HCT116 (cell line): Measurements from ENCODE around the gene USP33. TPM values are rescaled to one million over a fixed set of nuclear protein-coding genes. Genes with fewer than 3 reads are reported as not detected.
A peak's percentile ranks its signal among the peaks of the same experiment; 100 is the strongest.

ENCODE experiments used
- ATAC-seq: fragments of 200-7000 bp; cut with Tn5 transposase; 2 replicates; pipeline ENCODE4 v1.9.1; 2020; ENCODE audit warnings: mild to moderate bottlenecking, moderate library complexity
- BruUV-seq: library from RNA; stranded (reverse); fragments of 400-500 nt; replicated peaks from 2 replicates; lab custom pipeline; 2021; lab: Mats Ljungman, UMichigan
- CTCF ChIA-PET: fragments of 300-600 bp; sonication (Branson Sonifier 250); formaldehyde crosslinking; loops from one replicate; lab custom pipeline; 2021; ENCODE audit warnings: antibody characterized with exemption; lab: Charles Lee
- POLR2A ChIA-PET: fragments of 300-600, 350-600 bp; sonication (Branson Sonifier 250); formaldehyde crosslinking; loops from one replicate; lab custom pipeline; 2021; ENCODE audit warnings: antibody characterized with exemption; lab: Charles Lee
- RAD21 ChIA-PET, 2 experiments: fragments of 300-600 bp; sonication (Branson Sonifier 250); formaldehyde crosslinking; loops; one replicate each; lab custom pipeline; 2023; ENCODE audit warnings: low total read pairs in 2 of 2; ENCODE audit not compliant: uncharacterized antibody in 2 of 2, unreplicated experiment in 2 of 2, low non-redundant PET in 1 of 2; lab: Charles Lee
- DNase-seq: peaks from one replicate; pipeline ENCODE4 v3.0.0-alpha.2; 2010; ENCODE audit warnings: low read depth, low spot score
- H2AFZ ChIP-seq: fragments of 200-600 bp; shearing (Covaris generic), sonication (generic); 2 replicates; pipeline ENCODE4 v1.6.1; 2017; ENCODE audit warnings: low read depth, mixed run types, mixed read lengths, antibody characterized with exemption, low read length; ENCODE audit not compliant: poor library complexity, severe bottlenecking
- H3K27ac ChIP-seq: 2 replicates; pipeline ENCODE4 v1.5.1; 2012; ENCODE audit warnings: low read depth, low read length
- H3K27me3 ChIP-seq: fragments of 200-600 bp; sonication (generic); 2 replicates; pipeline ENCODE4 v1.6.1; 2016; ENCODE audit warnings: mixed run types, low read length, mixed read lengths; ENCODE audit not compliant: insufficient read depth
- H3K36me3 ChIP-seq, 2 experiments: fragments of 200-500 bp in 1 of 2; fragments of 200-600 bp in 1 of 2; sonication (Bioruptor generic) in 1 of 2; sonication (generic) in 1 of 2; 2 replicates each; pipeline versions ENCODE4 v1.5.1 to v1.6.1; 2014 to 2016; ENCODE audit warnings: low read length in 2 of 2, inconsistent platforms in 1 of 2, mixed read lengths in 1 of 2, mixed run types in 1 of 2; ENCODE audit not compliant: insufficient read depth in 2 of 2, control insufficient read depth in 1 of 2
- H3K4me1 ChIP-seq, 2 experiments: fragments of 200-600 bp in 1 of 2; sonication (generic) in 1 of 2; 2 replicates each; pipeline versions ENCODE4 v1.5.1 to v1.6.1; 2012 to 2017; ENCODE audit warnings: low read length in 2 of 2, inconsistent platforms in 1 of 2, mild to moderate bottlenecking in 1 of 2, mixed read lengths in 1 of 2, mixed run types in 1 of 2, moderate library complexity in 1 of 2; ENCODE audit not compliant: insufficient read depth in 2 of 2, control insufficient read depth in 1 of 2
- H3K4me2 ChIP-seq: fragments of 200-600 bp; sonication (generic); 2 replicates; pipeline ENCODE4 v1.6.1; 2017; ENCODE audit warnings: mixed run types, low read length, mixed read lengths
- H3K4me3 ChIP-seq, 2 experiments: fragments of 200-600 bp in 1 of 2; sonication (generic) in 1 of 2; replicated peaks in 1 of 2; 2 replicates each; pipeline ENCODE4 v1.5.1; 2011 to 2016; ENCODE audit warnings: low read length in 2 of 2, control low read depth in 1 of 2, low read depth in 1 of 2, mild to moderate bottlenecking in 1 of 2, mixed read lengths in 1 of 2, mixed run types in 1 of 2
- H3K79me2 ChIP-seq: fragments of 200-600 bp; sonication (generic); 2 replicates; pipeline ENCODE4 v1.6.1; 2017; ENCODE audit warnings: mild to moderate bottlenecking, mixed run types, low read length, moderate library complexity, mixed read lengths; ENCODE audit not compliant: insufficient read depth
- H3K9ac ChIP-seq: fragments of 200-600 bp; sonication (generic); 2 replicates; pipeline ENCODE4 v1.6.1; 2016; ENCODE audit warnings: low read length, mixed read lengths
- H3K9me2 ChIP-seq: fragments of 200-600 bp; sonication (generic), shearing (Covaris generic); 2 replicates; pipeline ENCODE4 v1.6.1; 2017; ENCODE audit warnings: mixed run types, mild to moderate bottlenecking, moderate library complexity; ENCODE audit not compliant: insufficient read depth
- H3K9me3 ChIP-seq, 2 experiments: fragments of 200-500 bp in 1 of 2; fragments of 200-600 bp in 1 of 2; sonication (Bioruptor generic) in 1 of 2; sonication (generic) in 1 of 2; 2 replicates each; pipeline ENCODE4 v1.6.1; 2014 to 2017; ENCODE audit warnings: low read length in 2 of 2, mixed read lengths in 2 of 2, inconsistent platforms in 1 of 2, low read depth in 1 of 2, mild to moderate bottlenecking in 1 of 2, mixed run types in 1 of 2, moderate library complexity in 1 of 2; ENCODE audit not compliant: control insufficient read depth in 1 of 2, insufficient read depth in 1 of 2
- H4K20me1 ChIP-seq: fragments of 200-600 bp; sonication (generic), shearing (Covaris generic); 2 replicates; pipeline ENCODE4 v1.6.1; 2017; ENCODE audit warnings: mixed run types, mild to moderate bottlenecking, moderate library complexity; ENCODE audit not compliant: insufficient read depth
- ATF3 ChIP-seq: IDR thresholded peaks from 2 replicates; pipeline ENCODE4 v1.6.1; 2012
- CBX3 ChIP-seq: IDR thresholded peaks from 2 replicates; pipeline ENCODE4 v1.6.1; 2012; ENCODE audit warnings: low read depth
- CEBPB ChIP-seq: IDR thresholded peaks from 2 replicates; pipeline ENCODE4 v1.6.1; 2012; ENCODE audit warnings: low read depth
- CTCF ChIP-seq, 3 experiments: fragments of 200-600 bp in 1 of 3; sonication (generic) in 1 of 3; IDR thresholded peaks in 2 of 3; conservative IDR thresholded peaks in 1 of 3; 2 replicates each; pipeline ENCODE4 v1.5.1; 2012 to 2017; ENCODE audit warnings: low read depth in 2 of 3, low read length in 2 of 3, antibody characterized with exemption in 1 of 3, borderline replicate concordance in 1 of 3, control low read depth in 1 of 3, mild to moderate bottlenecking in 1 of 3, mixed read lengths in 1 of 3, mixed run types in 1 of 3, moderate library complexity in 1 of 3; ENCODE audit not compliant: insufficient read depth in 1 of 3
- EGR1 ChIP-seq: IDR thresholded peaks from 2 replicates; pipeline ENCODE4 v1.6.1; 2012; ENCODE audit warnings: low read depth
- ELF1 ChIP-seq: IDR thresholded peaks from 2 replicates; pipeline ENCODE4 v1.6.1; 2012; ENCODE audit warnings: low read depth, borderline replicate concordance
- EZH2 ChIP-seq: fragments of 200-600 bp; sonication (generic); IDR thresholded peaks from 2 replicates; pipeline ENCODE4 v1.6.1; 2017; ENCODE audit warnings: antibody characterized with exemption, mixed run types
- EZH2phosphoT487 ChIP-seq: fragments of 200-600 bp; IDR thresholded peaks from 2 replicates; pipeline ENCODE4 v1.6.1; 2018; ENCODE audit warnings: antibody characterized with exemption, borderline replicate concordance
- FOSL1 ChIP-seq: IDR thresholded peaks from 2 replicates; pipeline ENCODE4 v1.6.1; 2012; ENCODE audit warnings: low read depth
- MAX ChIP-seq: IDR thresholded peaks from 2 replicates; pipeline ENCODE4 v1.6.1; 2012
- POLR2A ChIP-seq: IDR thresholded peaks from 2 replicates; pipeline ENCODE4 v1.7.0; 2011; ENCODE audit warnings: borderline replicate concordance; ENCODE audit not compliant: insufficient read depth, insufficient read length; ENCODE audit errors: extremely low read depth
- POLR2AphosphoS5 ChIP-seq: IDR thresholded peaks from 2 replicates; pipeline ENCODE4 v1.6.1; 2011; ENCODE audit warnings: mild to moderate bottlenecking, low read depth, low read length, moderate library complexity
- REST ChIP-seq: IDR thresholded peaks from 2 replicates; pipeline ENCODE4 v1.6.1; 2012; ENCODE audit warnings: low read depth
- SIN3A ChIP-seq: IDR thresholded peaks from 2 replicates; pipeline ENCODE4 v1.6.1; 2012; ENCODE audit warnings: low read depth
- SRF ChIP-seq: IDR thresholded peaks from 2 replicates; pipeline ENCODE4 v1.6.1; 2012; ENCODE audit warnings: low read depth
- TCF7L2 ChIP-seq: IDR thresholded peaks from 2 replicates; pipeline ENCODE4 v1.7.0; 2011; ENCODE audit warnings: borderline replicate concordance, inconsistent platforms; ENCODE audit not compliant: insufficient read depth, insufficient read length; ENCODE audit errors: extremely low read depth
- YY1 ChIP-seq: IDR thresholded peaks from 2 replicates; pipeline ENCODE4 v1.6.1; 2011; ENCODE audit warnings: low read length, low read depth, moderate library complexity, mild to moderate bottlenecking; ENCODE audit not compliant: insufficient replicate concordance; ENCODE audit errors: extremely low read depth
- ZBTB33 ChIP-seq: IDR thresholded peaks from 2 replicates; pipeline ENCODE4 v1.6.1; 2011; ENCODE audit warnings: mild to moderate bottlenecking, low read length, moderate library complexity; ENCODE audit not compliant: insufficient replicate concordance; ENCODE audit errors: extremely low read depth
- ZFX ChIP-seq: fragments of 450-650 bp; IDR thresholded peaks from 2 replicates; pipeline ENCODE4 v1.6.1; 2017
- ZNF274 ChIP-seq: fragments of 200-500 bp; sonication (Bioruptor generic); IDR thresholded peaks from 2 replicates; pipeline ENCODE4 v1.6.1; 2014; ENCODE audit warnings: mild to moderate bottlenecking, low read depth, low read length, inconsistent platforms
- intact Hi-C: fragments of 100-400 bp; cut with micrococcal nuclease; formaldehyde crosslinking; loops from 2 replicates; pipeline ENCODE4 v1.10.0; 2022
- total RNA-seq: library from RNA; stranded (reverse); gene quantifications from one replicate; pipeline ENCODE4 v1.2.1, GENCODE V29; 2021; ENCODE audit not compliant: unreplicated experiment

USP33 gene
- total RNA-seq, 1 experiment from 2014 or later: 46.1 TPM

GRCh38 chr1:77762072-77762476 lies 2.4 kb upstream of the USP33 start:
- no peaks in the 10 kb centered on the region for H4K20me1 ChIP-seq
- no peak overlapping the region for H3K9ac ChIP-seq
- peak overlapping the region; percentile 44 for H3K4me2 ChIP-seq
- POLR2A ChIA-PET: interaction anchor here (0.6 kb wide), 1 partner anchor 242 kb away, joined by 3 read pairs; the partner anchor contains the start of gene DNAJB4
- RAD21 ChIA-PET: interaction anchor here in 1 of 2 experiments (0.7 kb wide), 1 partner anchor 36 kb away, joined by 5 read pairs; no protein-coding TSS in a partner anchor
- H3K27ac ChIP-seq: no peak overlapping the region
- DNase-seq (peak; percentile 65), ATAC-seq (peak; percentile 22; the same call in 1 of the 2 replicates)
- H3K4me3 ChIP-seq: no peak overlapping the region
- H3K9me3 ChIP-seq: no peaks in the 10 kb centered on the region
- CTCF ChIA-PET: no interaction called here
- no TSS peak for BruUV-seq
- intact Hi-C loops: no loop called here
- peak overlapping the region; percentile 64 for H2AFZ ChIP-seq
- H3K9me2 ChIP-seq: no peaks in the 10 kb centered on the region
- no peaks in the 10 kb centered on the region for H3K36me3 ChIP-seq
- H3K4me1 ChIP-seq: peaks cover 6 to 23% of the 10 kb centered on the region in 2 experiments
- peaks cover 25% of the 10 kb centered on the region for H3K79me2 ChIP-seq
- no peaks in the 10 kb centered on the region for H3K27me3 ChIP-seq
- TF ChIP-seq EZH2phosphoT487 (no peak), ZBTB33 (no peak), CEBPB (peak; percentile 74), EZH2 (no peak), ATF3 (peak; percentile 56), SRF (peak; percentile 72), SIN3A (no peak; the same call in 1 of the 2 replicates), REST (no peak), EGR1 (no peak), FOSL1 (peak; percentile 95), YY1 (no peak), POLR2A (no peak), ZFX (no peak), CTCF (IDR thresholded peaks at IDR 0.05 in 2 of 3, conservative IDR thresholded peaks at IDR 0.05 in 1 of 3; ENCODE audit: borderline replicate concordance in 1 of 3, insufficient read depth in 1 of 3, low read depth in 2 of 3, low read length in 2 of 3) (no peak), ZNF274 (no peak), TCF7L2 (no peak), POLR2AphosphoS5 (0 out of 2 replicates have a peak, but pooled peaks have one; percentile 25), CBX3 (peak; percentile 75), MAX (peak; percentile 57; the same call in 1 of the 2 replicates), ELF1 (no peak)
